Measurements from ENCODE around the gene CYB561.

GRCh38 chr17:63476459-63476853, 30.4 kb upstream of the CYB561 start:
- TF ChIP-seq EZH2 (IDR thresholded peaks at IDR 0.05; ENCODE audit: low read depth, unreplicated experiment): no peak
- no peak for TF ChIP-seq EZH2phosphoT487 (IDR thresholded peaks at IDR 0.05; ENCODE audit: unreplicated experiment)
- TF ChIP-seq CREB1 (CRISPR knock-in tag; IDR thresholded peaks at IDR 0.05; ENCODE audit: low read depth): no peak
- TF ChIP-seq CTCF (conservative IDR thresholded peaks at IDR 0.05; ENCODE audit: low read depth in 2 of 2): no peak
- TF ChIP-seq ZNF462 (CRISPR knock-in tag; IDR thresholded peaks at IDR 0.05): no peak
- TF ChIP-seq POLR2AphosphoS5 (IDR thresholded peaks at IDR 0.05; ENCODE audit: low read depth): peak; percentile 23
- TF ChIP-seq REST (IDR thresholded peaks at IDR 0.05; ENCODE audit: unreplicated experiment): peak; percentile 19

Data from GM23338 (cell line).